K562 (cell line): ENCODE measurements around the gene SORT1. TPM values are rescaled to one million over a fixed set of nuclear protein-coding genes. Genes with fewer than 3 reads are reported as not detected.

Experiments
- ATAC-seq: fragments of 200-7000 bp; cut with Tn5 transposase; 3 replicates; pipeline ENCODE4 v1.9.1; 2020; ENCODE audit warnings: moderate library complexity
- BruUV-seq: library from RNA; stranded (reverse); fragments of 400-500 nt; replicated peaks from 2 replicates; lab custom pipeline; 2021; lab: Mats Ljungman, UMichigan
- CTCF ChIA-PET: fragments of 300-600 bp; formaldehyde crosslinking; extraction: SDS; loops from one replicate; lab custom pipeline; 2021; ENCODE audit warnings: low intra/inter-chr PET ratio; lab: Yijun Ruan, JAX
- POLR2A ChIA-PET: fragments of 300-600, 350-650 bp; sonication (Branson Sonifier 250); formaldehyde crosslinking; extraction: SDS; loops from one replicate; lab custom pipeline; 2021; ENCODE audit warnings: antibody characterized with exemption, inconsistent platforms; lab: Yijun Ruan, JAX
- DNase-seq, 4 experiments: peaks; one replicate each; pipeline versions ENCODE4 v3.0.0 to v3.0.0-alpha.2; 2011 to 2018; ENCODE audit warnings: low spot score in 3 of 4, mixed read lengths in 3 of 4; ENCODE audit errors: extremely low read depth in 1 of 4
- FAIRE-seq: peaks from 2 replicates; lab custom pipeline; 2011; peaks lifted over from hg19 to GRCh38; lab: Jason Lieb, UNC
- H2AFZ ChIP-seq: 2 replicates; pipeline ENCODE4 v1.6.0; 2011; ENCODE audit warnings: low read depth, low read length, control low read depth, inconsistent platforms
- H3K27ac ChIP-seq: fragments of 200-600 bp; 3 replicates; pipeline ENCODE4 v1.8.0; 2011; ENCODE audit warnings: low read depth, mild to moderate bottlenecking, control low read depth, inconsistent platforms, low read length, moderate library complexity, mixed read lengths; ENCODE audit errors: extremely low read depth
- H3K27me3 ChIP-seq, 2 experiments: fragments of 300-600 bp in 1 of 2; 2 replicates in 1 of 2; 3 replicates in 1 of 2; pipeline versions ENCODE4 v1.6.0 to v1.8.0; 2011; ENCODE audit warnings: inconsistent platforms in 2 of 2, low read length in 2 of 2, mild to moderate bottlenecking in 1 of 2, mixed read lengths in 1 of 2, moderate library complexity in 1 of 2; ENCODE audit not compliant: control insufficient read depth in 2 of 2, insufficient read depth in 2 of 2
- H3K36me3 ChIP-seq: fragments of 300-600 bp; 3 replicates; pipeline ENCODE4 v1.8.0; 2011; ENCODE audit warnings: mild to moderate bottlenecking, low read length, inconsistent platforms; ENCODE audit not compliant: control insufficient read depth, insufficient read depth
- H3K4me1 ChIP-seq, 2 experiments: fragments of 200-600 bp in 1 of 2; replicated peaks in 1 of 2; 2 replicates in 1 of 2; 3 replicates in 1 of 2; pipeline versions ENCODE4 v1.5.1 to v1.8.0; 2011; ENCODE audit warnings: inconsistent platforms in 2 of 2, low read length in 2 of 2, mild to moderate bottlenecking in 1 of 2, mixed read lengths in 1 of 2, moderate library complexity in 1 of 2; ENCODE audit not compliant: control insufficient read depth in 2 of 2, insufficient read depth in 2 of 2
- H3K4me2 ChIP-seq: 2 replicates; pipeline ENCODE4 v1.6.1; 2011; ENCODE audit warnings: low read length, control low read depth, inconsistent platforms, mixed read lengths; ENCODE audit not compliant: insufficient read depth
- H3K4me3 ChIP-seq: fragments of 200-600 bp; sonication (generic), shearing (Covaris generic); 2 replicates; pipeline ENCODE4 v1.5.1; 2016; ENCODE audit warnings: control low read depth, inconsistent platforms
- H3K79me2 ChIP-seq: fragments of 200-600 bp; 3 replicates; pipeline ENCODE4 v1.8.0; 2011; ENCODE audit warnings: low read length, inconsistent platforms; ENCODE audit not compliant: control insufficient read depth, insufficient read depth
- H3K9ac ChIP-seq, 2 experiments: 2 replicates each; pipeline versions ENCODE4 v1.6.0 to v1.6.1; 2011; ENCODE audit warnings: low read depth in 2 of 2, low read length in 2 of 2, control low read depth in 1 of 2, inconsistent platforms in 1 of 2, mild to moderate bottlenecking in 1 of 2, mixed read lengths in 1 of 2; ENCODE audit not compliant: insufficient read depth in 1 of 2
- H3K9me1 ChIP-seq: one replicate; pipeline ENCODE4 v1.6.0; 2011; ENCODE audit warnings: inconsistent platforms, mild to moderate bottlenecking, low read length, moderate library complexity; ENCODE audit not compliant: control insufficient read depth, insufficient read depth
- H3K9me3 ChIP-seq: replicated peaks from 2 replicates; pipeline ENCODE4 v1.5.1; 2011; ENCODE audit warnings: low read depth, low read length, inconsistent platforms; ENCODE audit not compliant: control insufficient read depth, insufficient read depth
- H4K20me1 ChIP-seq: replicated peaks from 2 replicates; pipeline ENCODE4 v1.6.1; 2011; ENCODE audit warnings: low read length, inconsistent platforms, mixed read lengths; ENCODE audit not compliant: control insufficient read depth, insufficient read depth
- BRF2 ChIP-seq: IDR thresholded peaks from 3 replicates; pipeline ENCODE4 v1.6.1; 2011; ENCODE audit warnings: borderline replicate concordance, mild to moderate bottlenecking; ENCODE audit not compliant: insufficient read length, insufficient read depth
- CREM ChIP-seq: IDR thresholded peaks from 2 replicates; pipeline ENCODE4 v1.6.1; 2014; ENCODE audit warnings: antibody characterized with exemption, low read depth
- EP400 ChIP-seq: fragments of 450-650 bp; IDR thresholded peaks from 2 replicates; pipeline ENCODE4 v1.6.1; 2017; ENCODE audit warnings: antibody characterized with exemption, mild to moderate bottlenecking, moderate library complexity
- FOS ChIP-seq: IDR thresholded peaks from 3 replicates; pipeline ENCODE4 v1.6.1; 2011; ENCODE audit not compliant: insufficient read length; ENCODE audit errors: extremely low read depth
- GTF3C2 ChIP-seq: IDR thresholded peaks from 3 replicates; pipeline ENCODE4 v1.6.1; 2011; ENCODE audit warnings: borderline replicate concordance, mild to moderate bottlenecking, moderate library complexity; ENCODE audit not compliant: insufficient read length; ENCODE audit errors: extremely low read depth
- HDAC6 ChIP-seq: IDR thresholded peaks from 2 replicates; pipeline ENCODE4 v1.6.1; 2012; ENCODE audit warnings: low read depth, mild to moderate bottlenecking, control low read depth, inconsistent platforms, low read length, moderate library complexity
- HDGF ChIP-seq: fragments of 450-650 bp; IDR thresholded peaks from 2 replicates; pipeline ENCODE4 v1.6.1; 2016
- HSF4 ChIP-seq: fragments of 250-450 bp; sonication (Bioruptor Pico); IDR thresholded peaks from 2 replicates; pipeline ENCODE4 v2.1.2; 2022; ENCODE audit warnings: mild to moderate bottlenecking, moderate library complexity, borderline replicate concordance
- KDM4B ChIP-seq, 2 experiments: fragments of 450-650 bp in 1 of 2; sonication (generic) in 1 of 2; IDR thresholded peaks; 2 replicates each; pipeline ENCODE4 v1.6.1; 2016 to 2017; ENCODE audit warnings: borderline replicate concordance in 2 of 2, antibody characterized with exemption in 1 of 2, low read depth in 1 of 2, mild to moderate bottlenecking in 1 of 2
- MAFG ChIP-seq: fragments of 450-650 bp; conservative IDR thresholded peaks from 2 replicates; pipeline ENCODE4 v1.6.1; 2016; ENCODE audit warnings: missing genetic modification characterization, missing compliant biosample characterization
- MTA3 ChIP-seq: fragments of 450-650 bp; formaldehyde crosslinking; IDR thresholded peaks from 2 replicates; pipeline ENCODE4 v1.6.1; 2017; ENCODE audit warnings: mild to moderate bottlenecking, borderline replicate concordance
- MYBL2 ChIP-seq, 2 experiments: fragments of 450-650 bp in 1 of 2; sonication (generic) in 1 of 2; formaldehyde crosslinking in 1 of 2; IDR thresholded peaks; 2 replicates each; pipeline versions ENCODE4 v1.6.1 to v1.8.1; 2017 to 2022; ENCODE audit warnings: borderline replicate concordance in 1 of 2, inconsistent platforms in 1 of 2, low read depth in 1 of 2, mild to moderate bottlenecking in 1 of 2, missing genetic modification reagents in 1 of 2, moderate library complexity in 1 of 2
- RBM22 ChIP-seq: fragments of 200-400 bp; formaldehyde crosslinking; IDR thresholded peaks from 2 replicates; pipeline ENCODE4 v1.6.1; 2018; ENCODE audit warnings: low read length, low read depth; ENCODE audit not compliant: poor library complexity, severe bottlenecking
- RFX7 ChIP-seq: fragments of 250-450 bp; sonication (Bioruptor Pico); IDR thresholded peaks from 2 replicates; pipeline ENCODE4 v1.5.1; 2021; ENCODE audit warnings: mild to moderate bottlenecking
- SMAD4 ChIP-seq: fragments of 250-450 bp; sonication (Bioruptor Pico); conservative IDR thresholded peaks from 2 replicates; pipeline ENCODE4 v1.8.0; 2021; ENCODE audit warnings: inconsistent platforms, mild to moderate bottlenecking, moderate library complexity
- SOX6 ChIP-seq: fragments of 450-650 bp; IDR thresholded peaks from 2 replicates; pipeline ENCODE4 v1.6.1; 2014; ENCODE audit warnings: mild to moderate bottlenecking
- TAF1 ChIP-seq: IDR thresholded peaks from 2 replicates; pipeline ENCODE4 v1.6.1; 2011; ENCODE audit warnings: mild to moderate bottlenecking, low read length, moderate library complexity; ENCODE audit not compliant: insufficient read depth, control insufficient read depth, severe bottlenecking; ENCODE audit errors: extremely low read depth
- TAF15 ChIP-seq: fragments of 200-400 bp; formaldehyde crosslinking; IDR thresholded peaks from 2 replicates; pipeline ENCODE4 v1.6.1; 2017; ENCODE audit warnings: mild to moderate bottlenecking, low read depth, low read length, moderate library complexity
- ZNF644 ChIP-seq: fragments of 200-800 bp; sonication (Bioruptor generic); IDR thresholded peaks from 2 replicates; pipeline ENCODE4 v1.6.1; 2016; ENCODE audit warnings: low read depth, missing genetic modification characterization, missing compliant biosample characterization
- WGBS: fragments of 100-300 bp; shearing (Covaris generic); methylation state at CpG from one replicate; pipeline ENCODE4 v1.1.6; 2016; ENCODE audit warnings: low coverage, mixed read lengths; ENCODE audit not compliant: insufficient coverage; ENCODE audit errors: missing lambda C conversion rate; 5-methylcytosine and 5-hydroxymethylcytosine counted together
- in situ Hi-C: fragments of 300-500 bp; cut with MboI; formaldehyde crosslinking; loops from 4 replicates; pipeline ENCODE4 v1.15.0; 2018; ENCODE audit warnings: inconsistent platforms, mixed read lengths
- intact Hi-C: fragments of 100-400 bp; cut with micrococcal nuclease; formaldehyde crosslinking; loops from 2 replicates; pipeline ENCODE4 v1.14.2; 2022
- polyA plus RNA-seq, 8 experiments: library from polyadenylated mRNA; depleted of rRNA in 4 of 8; stranded (reverse) in 5 of 8; unstranded in 3 of 8; fragments of >200 nt; fragmentation: Nextera tagmentation in 2 of 8; fragmentation: Illumina TruSeq in 1 of 8; extraction: Ambion mirVana in 2 of 8; extraction: Trizol in 1 of 8; gene quantifications; 2 replicates each; pipeline versions ENCODE4 v1.2.1 to v1.2.3, GENCODE V29; 2011 to 2014; ENCODE audit warnings: inconsistent platforms in 1 of 8, missing spikeins in 1 of 8
- total RNA-seq, 7 experiments: library from RNA; depleted of rRNA in 6 of 7; stranded (reverse); fragments of >200 nt in 6 of 7; fragmentation: Illumina TruSeq in 2 of 7; extraction: Trizol in 2 of 7; gene quantifications; 2 replicates each; pipeline versions ENCODE4 v1.2.1 to v1.2.3, GENCODE V29; 2011 to 2021; ENCODE audit warnings: low replicate concordance in 1 of 7

The SORT1 gene
- total and polyA plus RNA-seq, 9 of the 15 experiments (the other 6 are each of a cell fraction or from before 2014, with no cell fraction given), result 27.4 to 112 (median 65.0) TPM

GRCh38 chr1:109379907-109380306 is 17.8 kb downstream of the SORT1 start:
- FAIRE-seq (no peak), DNase-seq (no peak), ATAC-seq (no peak)
- 84% methylated on average over 3 of the region's 3 CpGs for WGBS
- Histone ChIP-seq H3K9me1 (no peaks in the 10 kb centered on the region), H3K4me2 (no peak overlapping the region), H3K9ac (peak overlapping the region in 1 of 2 experiments; percentile 24; a peak in 1 of 4 replicates), H3K27me3 (no peaks in the 10 kb centered on the region), H3K4me3 (no peak overlapping the region), H3K79me2 (peaks cover 91% of the 10 kb centered on the region), H3K36me3 (peaks cover 20% of the 10 kb centered on the region; the same call in 2 of the 3 replicates), H3K9me3 (peaks cover 2% of the 10 kb centered on the region; the same call in 1 of the 2 replicates), H3K27ac (no peak overlapping the region), H4K20me1 (no peaks in the 10 kb centered on the region), H3K4me1 (peaks cover 11 to 32% of the 10 kb centered on the region in 2 experiments), H2AFZ (no peak overlapping the region)
- no TSS peak for BruUV-seq
- in situ Hi-C loops, result no loop called here
- ChIA-PET CTCF (no interaction called here), POLR2A (interaction anchor here (0.6 to 4.6 kb wide), 5 partner anchors 9 to 721 kb away, joined by 3 to 35 read pairs (median 5); no protein-coding TSS in a partner anchor)
- intact Hi-C loops, result no loop called here
- TF ChIP-seq HSF4 (CRISPR knock-in tag) (no peak), ZNF644 (tag) (no peak), RBM22 (no peak), GTF3C2 (no peak), TAF1 (no peak), MYBL2 (IDR thresholded peaks at IDR 0.05; ENCODE audit: low read depth) (no peak), MYBL2 (CRISPR knock-in tag; IDR thresholded peaks at IDR 0.05; ENCODE audit: borderline replicate concordance) (no peak), MAFG (tag) (no peak), FOS (no peak), HDGF (no peak), HDAC6 (no peak), RFX7 (CRISPR knock-in tag) (no peak), BRF2 (no peak), MTA3 (no peak), KDM4B (IDR thresholded peaks at IDR 0.05; ENCODE audit: borderline replicate concordance in 2 of 2, low read depth in 1 of 2) (no peak), SMAD4 (CRISPR knock-in tag) (no peak), CREM (no peak), TAF15 (no peak), EP400 (no peak), SOX6 (no peak)
